ENCODE data around the gene ANKRD53.

DNA sequence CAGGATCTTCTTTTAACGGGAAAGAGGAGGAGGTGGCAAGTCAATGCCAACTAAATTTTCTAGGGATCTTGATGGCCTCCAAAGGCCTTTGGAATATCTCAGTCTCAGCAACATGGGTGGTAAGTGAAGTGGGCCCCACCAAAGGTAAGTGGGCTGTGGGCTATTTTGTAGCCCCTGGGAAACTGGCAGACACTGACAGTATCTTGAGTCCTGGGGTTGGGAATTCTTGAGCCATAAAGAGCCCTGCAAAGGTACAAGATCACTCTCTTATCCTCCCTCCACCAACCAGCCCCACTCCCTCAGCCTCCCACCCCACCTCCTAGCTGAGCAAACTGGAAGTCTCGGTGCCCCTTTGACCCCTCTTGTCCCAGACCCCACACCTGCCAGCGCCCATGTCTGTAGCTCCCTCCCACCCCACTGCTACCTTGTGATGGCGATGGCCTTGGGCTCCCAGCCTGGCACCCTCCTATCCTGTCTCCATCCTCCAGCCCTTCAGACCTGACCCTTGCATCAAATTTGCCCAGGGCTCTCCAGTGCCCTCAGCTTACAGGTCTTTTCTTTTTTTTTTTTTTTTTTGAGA lies 34.2 kb upstream of the ANKRD53 start:
- TF ChIP-seq EP300 (IDR thresholded peaks at IDR 0.05) = no peak
- TF ChIP-seq CTCF (IDR thresholded peaks at IDR 0.05) = no peak
- TF ChIP-seq PBX3 (IDR thresholded peaks at IDR 0.05) = no peak
- TF ChIP-seq MAZ (IDR thresholded peaks at IDR 0.05; ENCODE audit: borderline replicate concordance, low read depth, low read length) = no peak
- TF ChIP-seq BHLHE40 (IDR thresholded peaks at IDR 0.05; ENCODE audit: low read depth, low read length) = no peak
- no peak for TF ChIP-seq RNF2 (IDR thresholded peaks at IDR 0.05; ENCODE audit: borderline replicate concordance, low read depth)
- TF ChIP-seq MYC (IDR thresholded peaks at IDR 0.05; ENCODE audit: borderline replicate concordance, low read length) = no peak
- no peak for TF ChIP-seq POLR2A (IDR thresholded peaks at IDR 0.05; ENCODE audit: low read length)
- no peak for TF ChIP-seq CHD2 (IDR thresholded peaks at IDR 0.05; ENCODE audit: low read length, partially characterized antibody)
- no peak for TF ChIP-seq EHF (CRISPR knock-in tag; IDR thresholded peaks at IDR 0.05)
- no peak for TF ChIP-seq HDAC2 (IDR thresholded peaks at IDR 0.05)
- no peak for TF ChIP-seq FOXS1 (CRISPR knock-in tag; IDR thresholded peaks at IDR 0.05)
- TF ChIP-seq RFX5 (IDR thresholded peaks at IDR 0.05) = no peak
